NB4 (cell line): ENCODE data around the gene PRR7.
A peak's percentile ranks its signal among the peaks of the same experiment; 100 is the strongest.

Experiments
- DNase-seq: peaks from one replicate; pipeline ENCODE4 v3.0.0; 2010; ENCODE audit warnings: low read depth
- H3K4me3 ChIP-seq: one replicate; pipeline ENCODE4 v1.5.1; 2011; ENCODE audit warnings: mild to moderate bottlenecking, low read depth, low read length, moderate library complexity
- MYC ChIP-seq: IDR thresholded peaks from 2 replicates; pipeline ENCODE4 v1.6.1; 2011; ENCODE audit warnings: low read depth, low read length
- POLR2A ChIP-seq: IDR thresholded peaks from 2 replicates; pipeline ENCODE4 v1.6.1; 2011; ENCODE audit warnings: mild to moderate bottlenecking; ENCODE audit not compliant: insufficient read length; ENCODE audit errors: extremely low read depth
- TF ChIP-seq, protein P1 (sequence below): IDR thresholded peaks from 2 replicates; pipeline ENCODE4 v1.6.1; 2011; ENCODE audit warnings: low read depth, low read length
- TF ChIP-seq, protein P2 (sequence below): IDR thresholded peaks from one replicate; pipeline ENCODE4 v1.5.1; 2012; ENCODE audit warnings: low read depth, low read length

The PRR7 gene

DNA sequence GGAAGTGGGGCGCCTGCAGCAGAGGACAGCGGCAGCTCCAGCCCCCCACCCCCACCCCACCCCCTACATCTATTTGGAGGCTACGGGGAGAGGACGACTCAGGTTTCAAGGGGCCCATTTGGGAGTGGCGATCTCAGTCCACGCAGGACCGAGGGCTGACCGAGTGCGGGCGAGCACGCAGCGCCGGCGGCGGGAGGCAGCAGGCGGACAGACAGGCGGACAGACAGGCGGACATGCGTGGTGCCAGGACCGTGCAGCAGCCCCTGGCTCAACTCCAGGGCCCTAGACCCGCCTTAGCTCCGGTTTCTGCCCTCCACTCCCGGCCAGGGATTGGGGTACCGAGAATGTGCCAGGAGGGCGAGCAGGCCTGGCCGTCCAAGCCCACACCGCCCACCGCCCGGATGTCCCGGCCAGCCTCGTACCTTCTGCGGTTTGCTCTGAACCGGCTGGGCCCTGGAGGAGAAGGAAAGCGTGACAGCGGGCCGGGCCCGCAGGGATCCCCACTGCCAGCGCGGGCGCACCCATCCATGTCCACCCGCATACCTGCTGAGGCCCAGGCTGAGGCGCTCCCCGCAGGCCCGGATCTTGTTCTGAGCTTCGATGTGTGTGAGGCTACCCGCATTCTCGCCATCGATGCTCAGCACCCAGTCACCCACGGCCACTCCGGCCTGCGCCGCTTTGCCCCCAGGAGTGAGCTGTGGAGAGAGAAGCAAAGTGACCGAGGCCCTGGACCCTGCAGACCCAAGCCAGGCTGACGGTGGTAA, 45.6 kb downstream of the PRR7 start:
- TF ChIP-seq, protein P1, sequence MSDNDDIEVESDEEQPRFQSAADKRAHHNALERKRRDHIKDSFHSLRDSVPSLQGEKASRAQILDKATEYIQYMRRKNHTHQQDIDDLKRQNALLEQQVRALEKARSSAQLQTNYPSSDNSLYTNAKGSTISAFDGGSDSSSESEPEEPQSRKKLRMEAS: no peak
- TF ChIP-seq POLR2A (no peak), MYC (no peak)
- TF ChIP-seq, protein P2, sequence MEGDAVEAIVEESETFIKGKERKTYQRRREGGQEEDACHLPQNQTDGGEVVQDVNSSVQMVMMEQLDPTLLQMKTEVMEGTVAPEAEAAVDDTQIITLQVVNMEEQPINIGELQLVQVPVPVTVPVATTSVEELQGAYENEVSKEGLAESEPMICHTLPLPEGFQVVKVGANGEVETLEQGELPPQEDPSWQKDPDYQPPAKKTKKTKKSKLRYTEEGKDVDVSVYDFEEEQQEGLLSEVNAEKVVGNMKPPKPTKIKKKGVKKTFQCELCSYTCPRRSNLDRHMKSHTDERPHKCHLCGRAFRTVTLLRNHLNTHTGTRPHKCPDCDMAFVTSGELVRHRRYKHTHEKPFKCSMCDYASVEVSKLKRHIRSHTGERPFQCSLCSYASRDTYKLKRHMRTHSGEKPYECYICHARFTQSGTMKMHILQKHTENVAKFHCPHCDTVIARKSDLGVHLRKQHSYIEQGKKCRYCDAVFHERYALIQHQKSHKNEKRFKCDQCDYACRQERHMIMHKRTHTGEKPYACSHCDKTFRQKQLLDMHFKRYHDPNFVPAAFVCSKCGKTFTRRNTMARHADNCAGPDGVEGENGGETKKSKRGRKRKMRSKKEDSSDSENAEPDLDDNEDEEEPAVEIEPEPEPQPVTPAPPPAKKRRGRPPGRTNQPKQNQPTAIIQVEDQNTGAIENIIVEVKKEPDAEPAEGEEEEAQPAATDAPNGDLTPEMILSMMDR: no peak
- DNase-seq: no peak
- H3K4me3 ChIP-seq: no peak overlapping the region

DNA sequence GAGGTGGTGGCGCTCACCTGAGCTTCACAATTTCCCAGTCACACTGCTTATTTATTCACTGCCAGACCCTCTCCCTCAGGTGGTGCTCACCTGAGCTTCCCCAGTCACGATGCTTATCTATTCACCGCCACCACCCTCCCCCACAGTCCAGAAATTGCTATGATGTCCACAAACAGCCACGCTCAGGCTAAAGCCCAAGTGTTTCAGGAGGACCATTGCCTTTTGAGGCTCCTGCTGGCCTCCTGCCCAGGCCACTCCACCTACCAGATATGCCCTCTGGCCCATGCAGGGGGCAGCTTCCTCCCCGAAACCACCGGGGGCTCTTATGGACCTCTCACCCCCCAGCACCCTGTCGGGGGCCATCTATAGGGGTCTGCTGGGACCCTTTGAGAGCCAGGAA, 46.2 kb downstream of the PRR7 start:
- no peak for TF ChIP-seq MYC
- no peak for DNase-seq
- H3K4me3 ChIP-seq: no peak overlapping the region

DNA sequence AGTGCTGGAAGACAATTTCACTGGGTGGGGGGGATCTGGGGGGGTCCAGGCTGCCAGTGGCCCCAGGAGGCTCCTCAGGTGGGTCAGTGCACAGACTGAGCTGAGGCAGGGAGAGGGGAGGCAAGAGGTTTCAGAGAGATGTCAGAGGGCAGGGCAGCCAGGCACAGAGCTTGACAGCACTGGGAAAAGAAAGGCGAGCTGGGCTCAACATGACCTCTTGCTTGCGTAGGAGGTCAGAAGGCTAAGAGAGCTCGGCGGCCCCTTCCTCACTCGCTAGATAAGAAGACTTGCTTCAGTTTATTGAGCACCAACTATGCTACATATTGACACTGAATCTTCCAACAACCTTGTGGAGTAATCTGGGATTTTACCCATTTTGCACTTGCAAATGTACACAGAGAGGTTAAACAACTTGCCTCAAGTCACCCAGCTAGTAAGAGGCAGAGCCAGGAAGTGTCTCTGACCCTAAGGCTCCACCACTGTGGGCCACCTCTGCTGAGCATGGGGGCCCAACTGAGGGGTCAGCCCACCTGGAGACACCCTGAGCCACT, 47.3 kb downstream of the PRR7 start:
- DNase-seq: no peak
- TF ChIP-seq POLR2A: no peak
- TF ChIP-seq, protein P1: no peak
- TF ChIP-seq, protein P2: no peak
- TF ChIP-seq MYC: no peak
- no peak overlapping the region for H3K4me3 ChIP-seq

DNA sequence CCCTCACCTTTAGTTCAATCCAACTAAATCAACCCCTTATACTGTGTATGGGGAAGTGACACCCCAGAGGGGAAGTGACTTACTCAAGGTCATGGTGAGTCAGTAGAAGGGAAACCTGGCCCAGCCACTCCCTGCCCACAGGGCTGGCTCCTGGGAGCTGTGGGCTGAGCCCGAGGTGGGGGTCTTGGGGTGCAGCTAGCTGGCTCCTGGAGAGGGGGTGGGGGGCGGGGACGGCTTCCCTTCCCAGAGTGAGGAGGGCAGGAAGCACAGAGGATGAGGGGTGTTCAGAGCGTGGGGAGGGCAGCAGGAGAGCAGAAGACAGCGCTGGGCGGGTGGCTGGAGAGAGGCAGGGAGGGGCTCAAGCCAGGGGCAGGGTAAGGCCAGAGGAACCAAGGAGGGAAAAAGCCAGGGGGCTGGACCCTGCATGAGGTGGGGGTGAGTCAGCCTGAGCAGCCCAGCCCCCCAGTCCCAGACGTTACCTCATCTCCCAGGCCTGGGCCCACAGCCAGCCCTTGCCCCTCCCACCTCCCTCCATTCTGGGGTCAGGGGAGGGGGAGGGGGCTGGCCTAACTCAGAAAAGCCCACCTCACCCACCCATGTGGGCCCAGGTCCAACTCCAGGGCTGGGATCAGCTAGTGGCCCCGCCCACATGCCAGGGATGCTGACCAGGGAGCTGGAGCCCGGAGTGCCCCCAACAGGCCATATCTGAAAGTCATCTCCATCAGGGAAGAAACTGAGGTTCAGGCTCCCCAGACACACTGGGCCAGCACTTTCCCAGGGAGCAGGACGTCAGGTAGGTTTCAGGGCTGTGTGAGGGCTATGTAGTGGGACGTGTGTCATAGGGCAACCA, 48.0 kb downstream of the PRR7 start:
- DNase-seq: peak; percentile 95
- TF ChIP-seq, protein P2: peak; percentile 24
- TF ChIP-seq, protein P1: no peak
- TF ChIP-seq POLR2A: no peak
- peak; percentile 30; the same call in 1 of the 2 replicates for TF ChIP-seq MYC
- no peak overlapping the region for H3K4me3 ChIP-seq

DNA sequence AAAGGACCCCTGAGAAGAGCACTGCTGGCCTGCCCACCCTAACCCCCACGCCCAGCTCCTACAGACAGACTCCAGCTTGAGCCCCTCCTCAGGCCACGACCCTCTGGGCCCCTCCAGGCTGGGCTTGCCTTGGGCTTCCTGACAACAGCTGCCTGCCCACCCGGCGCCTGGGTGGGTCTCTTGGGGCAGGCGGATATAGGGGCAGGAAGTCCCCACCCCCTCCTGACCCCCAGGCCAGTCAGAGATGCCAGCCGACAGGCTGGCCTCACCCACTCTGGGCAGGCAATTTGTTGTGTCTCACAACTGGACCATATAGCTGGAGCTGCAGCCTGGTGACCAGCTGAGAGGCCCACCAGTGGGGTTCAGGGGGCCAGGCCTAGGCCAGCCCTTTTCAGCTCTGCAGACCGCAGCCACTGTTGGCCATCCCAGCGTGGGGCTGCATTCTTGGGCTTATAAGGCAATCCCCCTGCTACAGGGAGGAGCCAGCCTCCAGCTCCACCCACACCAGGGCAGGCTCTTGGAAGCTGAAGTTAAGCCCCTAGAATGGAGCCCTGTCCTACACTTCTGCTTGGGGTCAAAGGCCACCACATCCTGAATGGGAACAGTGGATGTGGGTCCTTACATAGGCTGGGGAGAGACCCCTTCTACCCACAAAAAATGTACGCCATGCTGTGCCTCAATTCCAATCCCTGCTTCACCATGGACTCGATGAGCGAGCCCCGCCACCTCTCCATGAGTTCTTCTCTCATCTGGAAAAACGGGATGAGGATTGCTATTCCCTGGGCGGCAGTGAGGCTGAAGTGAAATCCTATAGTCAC, 48.8 kb downstream of the PRR7 start:
- H3K4me3 ChIP-seq: peak overlapping the region; percentile 58
- no peak for TF ChIP-seq POLR2A
- peak; percentile 70 for DNase-seq

DNA sequence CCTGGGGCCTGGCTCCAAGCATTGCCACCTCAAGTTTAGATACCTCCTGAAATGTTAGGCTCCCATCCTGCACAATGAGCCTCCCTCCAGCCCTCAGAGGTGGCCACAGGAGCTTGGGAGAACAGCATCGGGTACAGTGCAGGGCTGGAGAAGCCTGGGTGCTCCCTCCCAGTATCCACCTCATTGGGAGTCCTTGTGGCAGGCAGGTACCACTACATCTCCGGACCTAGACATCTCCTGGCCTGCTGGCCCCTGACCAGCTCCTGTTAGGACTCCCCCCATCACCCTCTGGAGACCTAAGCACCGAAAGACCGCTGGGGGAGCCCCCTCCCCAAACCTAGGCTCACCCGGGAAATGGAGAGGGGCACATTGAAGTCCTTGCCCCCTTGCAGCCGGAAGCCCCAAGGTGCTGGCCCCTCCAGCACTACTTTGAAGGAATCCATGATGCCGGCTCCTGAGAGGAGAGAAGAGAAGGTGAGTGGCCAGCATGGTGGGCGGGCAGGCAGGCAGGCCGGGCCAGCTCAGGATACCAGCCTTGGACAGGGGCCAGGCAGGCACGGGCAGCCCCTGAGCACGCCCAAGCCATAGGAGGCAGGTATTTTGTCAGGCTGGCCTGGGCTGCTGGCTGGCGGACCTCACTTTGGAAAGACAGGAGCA, 49.6 kb downstream of the PRR7 start:
- H3K4me3 ChIP-seq: peak overlapping the region; percentile 58
- peak; percentile 40 for DNase-seq

More for the DNA sequence above, 49.6 kb downstream of the PRR7 start:
- TF ChIP-seq POLR2A: no peak
- TF ChIP-seq, protein P2: no peak
